ENCODE results near the gene TICAM1. TPM values are rescaled to one million over a fixed set of nuclear protein-coding genes. Genes with fewer than 3 reads are reported as not detected.

TICAM1 gene
- total and polyA plus RNA-seq, 2 of the 8 experiments (the other 6 are each of a cell fraction or from before 2014, with no cell fraction given), result 0.41 to 0.65 TPM

DNA sequence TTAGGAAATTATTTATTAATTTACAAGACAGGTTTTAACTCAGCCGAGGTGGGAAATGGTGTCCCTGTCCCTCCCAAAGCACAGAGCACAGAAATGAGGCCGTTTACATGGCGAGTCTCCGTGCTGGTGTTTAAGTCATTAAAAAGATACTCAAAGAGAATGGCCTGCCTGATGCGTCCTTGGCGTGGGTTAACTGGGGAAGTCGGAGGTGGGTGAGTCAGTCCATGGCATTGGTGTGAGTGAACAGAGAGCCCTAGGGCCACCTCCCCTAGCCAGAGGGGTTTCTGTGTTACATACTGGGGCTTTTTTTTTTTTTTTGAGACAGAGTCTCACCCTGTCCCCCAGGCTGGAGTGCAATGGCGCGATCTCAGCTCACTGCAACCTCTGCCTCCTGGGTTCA lies 36.1 kb downstream of the TICAM1 start (continued):
- TF ChIP-seq, protein P1, sequence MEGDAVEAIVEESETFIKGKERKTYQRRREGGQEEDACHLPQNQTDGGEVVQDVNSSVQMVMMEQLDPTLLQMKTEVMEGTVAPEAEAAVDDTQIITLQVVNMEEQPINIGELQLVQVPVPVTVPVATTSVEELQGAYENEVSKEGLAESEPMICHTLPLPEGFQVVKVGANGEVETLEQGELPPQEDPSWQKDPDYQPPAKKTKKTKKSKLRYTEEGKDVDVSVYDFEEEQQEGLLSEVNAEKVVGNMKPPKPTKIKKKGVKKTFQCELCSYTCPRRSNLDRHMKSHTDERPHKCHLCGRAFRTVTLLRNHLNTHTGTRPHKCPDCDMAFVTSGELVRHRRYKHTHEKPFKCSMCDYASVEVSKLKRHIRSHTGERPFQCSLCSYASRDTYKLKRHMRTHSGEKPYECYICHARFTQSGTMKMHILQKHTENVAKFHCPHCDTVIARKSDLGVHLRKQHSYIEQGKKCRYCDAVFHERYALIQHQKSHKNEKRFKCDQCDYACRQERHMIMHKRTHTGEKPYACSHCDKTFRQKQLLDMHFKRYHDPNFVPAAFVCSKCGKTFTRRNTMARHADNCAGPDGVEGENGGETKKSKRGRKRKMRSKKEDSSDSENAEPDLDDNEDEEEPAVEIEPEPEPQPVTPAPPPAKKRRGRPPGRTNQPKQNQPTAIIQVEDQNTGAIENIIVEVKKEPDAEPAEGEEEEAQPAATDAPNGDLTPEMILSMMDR (IDR thresholded peaks at IDR 0.05; ENCODE audit: control extremely low read depth in 1 of 3, insufficient read depth in 1 of 3, low read depth in 1 of 3, low read length in 3 of 3), result no peak
- TF ChIP-seq FOSL1 (IDR thresholded peaks at IDR 0.05; ENCODE audit: insufficient read depth, low read depth, low read length) (no peak), E2F6 (IDR thresholded peaks at IDR 0.05) (no peak), SRF (IDR thresholded peaks at IDR 0.05; ENCODE audit: low read depth, low read length) (no peak), RBBP5 (IDR thresholded peaks at IDR 0.05; ENCODE audit: borderline replicate concordance, low read depth, low read length) (no peak), GABPA (IDR thresholded peaks at IDR 0.05; ENCODE audit: borderline replicate concordance, insufficient read depth, low read length) (no peak), TAF7 (optimal IDR thresholded peaks at IDR 0.05; ENCODE audit: borderline replicate concordance, low read depth, low read length) (no peak)

Measured in H1 (cell line).